AG20443 (cell line): ENCODE data around the gene TMEM100.

Experiments
- DNase-seq: peaks from one replicate; pipeline ENCODE4 v3.0.0; 2012; ENCODE audit warnings: low spot score, mixed read lengths

TMEM100 gene

GRCh38 chr17:55722742-55723487 lies at the start of gene TMEM100:
TSS of gene TMEM100 (minus strand) at chr17:55722864. CDS start at chr17:55721070, 1,794 bp downstream.
- DNase-seq, result peak; percentile 55

GRCh38 chr17:55772086-55772485 lies 49.4 kb upstream of the TMEM100 start:
- DNase-seq, result no peak

- peak; percentile 72 for DNase-seq
Measured at GRCh38 chr17:55770196-55770870, 47.7 kb upstream of the TMEM100 start.

GRCh38 chr17:55769625-55770000 lies 46.9 kb upstream of the TMEM100 start:
- peak; percentile 86 for DNase-seq

- peak; percentile 54 for DNase-seq
Measured at GRCh38 chr17:55768936-55769624, 46.4 kb upstream of the TMEM100 start.

- DNase-seq, result no peak
Measured at GRCh38 chr17:55765472-55765871, 42.8 kb upstream of the TMEM100 start.

- DNase-seq, result no peak
Measured at GRCh38 chr17:55764610-55765009, 41.9 kb upstream of the TMEM100 start.

- no peak for DNase-seq
Measured at GRCh38 chr17:55763856-55764255, 41.2 kb upstream of the TMEM100 start.

GRCh38 chr17:55762086-55762858 lies 39.6 kb upstream of the TMEM100 start:
- no peak for DNase-seq

- no peak for DNase-seq
Measured at GRCh38 chr17:55760643-55761355, 38.1 kb upstream of the TMEM100 start.

GRCh38 chr17:55758171-55758570 lies 35.5 kb upstream of the TMEM100 start:
- DNase-seq, result no peak

GRCh38 chr17:55757659-55758058 lies 35.0 kb upstream of the TMEM100 start:
- no peak for DNase-seq

- DNase-seq, result no peak
Measured at GRCh38 chr17:55756689-55757088, 34.0 kb upstream of the TMEM100 start.

GRCh38 chr17:55751720-55752250 lies 29.1 kb upstream of the TMEM100 start:
- DNase-seq, result no peak

GRCh38 chr17:55750750-55751657 lies 28.3 kb upstream of the TMEM100 start, which contains the start of gene PCTP:
TSS of gene PCTP (plus strand) at chr17:55751051. CDS start at chr17:55751104, 53 bp downstream.
- peak; percentile 99 for DNase-seq

- no peak for DNase-seq
Measured at GRCh38 chr17:55749985-55750384, 27.3 kb upstream of the TMEM100 start.

GRCh38 chr17:55748841-55749240 lies 26.2 kb upstream of the TMEM100 start:
- no peak for DNase-seq

- DNase-seq, result no peak
Measured at GRCh38 chr17:55747209-55747608, 24.5 kb upstream of the TMEM100 start.

- DNase-seq, result no peak
Measured at GRCh38 chr17:55746466-55746865, 23.8 kb upstream of the TMEM100 start.

- no peak for DNase-seq
Measured at GRCh38 chr17:55745258-55745657, 22.6 kb upstream of the TMEM100 start.
